Brain microvascular endothelial cell (primary cell): ENCODE measurements around the gene SPNS2.

Source experiments
- DNase-seq: peaks from one replicate; pipeline ENCODE4 v3.0.0-alpha.2; 2020
- H3K27ac ChIP-seq: fragments of 250-450 bp; sonication (Bioruptor Pico); 2 replicates; pipeline ENCODE4 v1.5.1; 2020; ENCODE audit warnings: mild to moderate bottlenecking, moderate library complexity
- H3K27me3 ChIP-seq: fragments of 250-450 bp; sonication (Bioruptor Pico); replicated peaks from 2 replicates; pipeline ENCODE4 v1.5.1; 2020; ENCODE audit warnings: mild to moderate bottlenecking
- H3K36me3 ChIP-seq: fragments of 250-450 bp; sonication (Bioruptor Pico); replicated peaks from 2 replicates; pipeline ENCODE4 v1.5.1; 2020; ENCODE audit warnings: mild to moderate bottlenecking
- H3K4me3 ChIP-seq: 2 replicates; pipeline ENCODE4 v1.5.1; 2011; ENCODE audit warnings: low read depth, mild to moderate bottlenecking, control low read depth, low read length, moderate library complexity
- in situ Hi-C: cut with HindIII; loops from 2 replicates; pipeline ENCODE4 v1.10.0; 2017; ENCODE audit warnings: low sequenced_read_pairs, low pct_ligation_motif_present
- TF ChIP-seq, protein P1 (sequence below): IDR thresholded peaks from 2 replicates; pipeline ENCODE4 v1.5.1; 2011; ENCODE audit warnings: low read depth, mild to moderate bottlenecking, moderate library complexity, low read length, control low read depth, inconsistent platforms; ENCODE audit errors: missing control alignments

Gene SPNS2

DNA sequence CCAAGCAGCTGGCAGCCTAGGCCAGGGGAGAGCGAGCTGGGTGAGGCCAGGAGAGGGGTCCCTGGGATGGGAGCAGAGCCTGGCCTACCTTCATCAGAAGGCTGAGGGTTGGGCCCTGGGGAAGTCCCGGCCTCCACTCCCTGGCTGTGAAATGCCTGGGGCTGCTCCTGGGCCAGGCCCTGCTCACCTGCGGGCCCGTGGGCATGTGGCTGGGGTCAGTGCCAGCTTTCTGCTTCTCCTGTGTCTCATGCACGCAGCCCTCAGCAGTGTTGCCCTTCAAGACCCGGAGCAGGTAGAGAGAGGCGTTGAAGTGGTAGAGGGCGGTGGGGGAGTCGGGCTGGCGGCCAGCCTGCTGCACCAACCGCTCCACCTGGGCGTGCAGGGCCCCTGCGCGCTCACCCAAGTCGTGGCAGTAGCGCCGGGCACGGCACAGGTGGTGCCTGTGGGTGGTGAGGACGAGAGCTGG is 44.1 kb downstream of the SPNS2 start:
- peaks cover 56% of the 10 kb centered on the region for H3K36me3 ChIP-seq
- no peak overlapping the region for H3K4me3 ChIP-seq
- in situ Hi-C loops = no loop called here
- no peak overlapping the region for H3K27ac ChIP-seq
- H3K27me3 ChIP-seq = no peaks in the 10 kb centered on the region
- TF ChIP-seq, protein P1, sequence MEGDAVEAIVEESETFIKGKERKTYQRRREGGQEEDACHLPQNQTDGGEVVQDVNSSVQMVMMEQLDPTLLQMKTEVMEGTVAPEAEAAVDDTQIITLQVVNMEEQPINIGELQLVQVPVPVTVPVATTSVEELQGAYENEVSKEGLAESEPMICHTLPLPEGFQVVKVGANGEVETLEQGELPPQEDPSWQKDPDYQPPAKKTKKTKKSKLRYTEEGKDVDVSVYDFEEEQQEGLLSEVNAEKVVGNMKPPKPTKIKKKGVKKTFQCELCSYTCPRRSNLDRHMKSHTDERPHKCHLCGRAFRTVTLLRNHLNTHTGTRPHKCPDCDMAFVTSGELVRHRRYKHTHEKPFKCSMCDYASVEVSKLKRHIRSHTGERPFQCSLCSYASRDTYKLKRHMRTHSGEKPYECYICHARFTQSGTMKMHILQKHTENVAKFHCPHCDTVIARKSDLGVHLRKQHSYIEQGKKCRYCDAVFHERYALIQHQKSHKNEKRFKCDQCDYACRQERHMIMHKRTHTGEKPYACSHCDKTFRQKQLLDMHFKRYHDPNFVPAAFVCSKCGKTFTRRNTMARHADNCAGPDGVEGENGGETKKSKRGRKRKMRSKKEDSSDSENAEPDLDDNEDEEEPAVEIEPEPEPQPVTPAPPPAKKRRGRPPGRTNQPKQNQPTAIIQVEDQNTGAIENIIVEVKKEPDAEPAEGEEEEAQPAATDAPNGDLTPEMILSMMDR = no peak
- DNase-seq = no peak

GRCh38 chr17:4543557-4544026 is 44.9 kb downstream of the SPNS2 start:
- in situ Hi-C loops = no loop called here
- H3K36me3 ChIP-seq = peaks cover 65% of the 10 kb centered on the region
- no peak for DNase-seq
- H3K27ac ChIP-seq = no peak overlapping the region
- no peaks in the 10 kb centered on the region for H3K27me3 ChIP-seq
- no peak overlapping the region for H3K4me3 ChIP-seq
- TF ChIP-seq, protein P1 = no peak

- TF ChIP-seq, protein P1 = no peak
- in situ Hi-C loops = no loop called here
- Histone ChIP-seq H3K27ac (no peak overlapping the region), H3K36me3 (peaks cover 72% of the 10 kb centered on the region), H3K4me3 (no peak overlapping the region), H3K27me3 (no peaks in the 10 kb centered on the region)
- no peak for DNase-seq
These were observed 45.7 kb downstream of the SPNS2 start for GRCh38 chr17:4544135-4544950.

GRCh38 chr17:4544951-4545216 is 46.2 kb downstream of the SPNS2 start:
- H3K27ac ChIP-seq = no peak overlapping the region
- TF ChIP-seq, protein P1 = no peak
- no peaks in the 10 kb centered on the region for H3K27me3 ChIP-seq
- no peak for DNase-seq
- no peak overlapping the region for H3K4me3 ChIP-seq
- in situ Hi-C loops = no loop called here
- H3K36me3 ChIP-seq = peaks cover 69% of the 10 kb centered on the region

GRCh38 chr17:4545217-4545951 is 46.7 kb downstream of the SPNS2 start:
- Histone ChIP-seq H3K27me3 (no peaks in the 10 kb centered on the region), H3K36me3 (peaks cover 69% of the 10 kb centered on the region), H3K27ac (no peak overlapping the region), H3K4me3 (no peak overlapping the region)
- in situ Hi-C loops = no loop called here
- no peak for DNase-seq
- TF ChIP-seq, protein P1 = no peak
